ENCODE results near the gene RXRG.
"Not testable (repeated sequence)": the region's sequence is repeated elsewhere in the genome, so short reads cannot be mapped to it uniquely, and the experiment has no call there.

GRCh38 chr1:165459683-165460082, 14.8 kb upstream of the RXRG start:
- TF ChIP-seq CTCF (IDR thresholded peaks at IDR 0.05 in 8 of 11, conservative IDR thresholded peaks at IDR 0.05 in 3 of 11); POLR2AphosphoS5 (IDR thresholded peaks at IDR 0.05): not testable (repeated sequence)

Measured in spleen (tissue), 7 donors.